GM20431 (cell line): Measurements from ENCODE around the gene EPN1.
"Not testable (repeated sequence)": the region's sequence is repeated elsewhere in the genome, so short reads cannot be mapped to it uniquely, and the experiment has no call there.

ENCODE experiments used
- in situ Hi-C: fragments of 300-500 bp; cut with MseI, MboI; formaldehyde crosslinking; loops from one replicate; pipeline ENCODE4 v1.15.0; 2020; ENCODE audit warnings: low sequenced_read_pairs; ENCODE audit not compliant: unreplicated experiment

The EPN1 gene

GRCh38 chr19:55705972-55706371 is 30.9 kb downstream of the EPN1 start:
- in situ Hi-C loops: no loop called here

- in situ Hi-C loops: no loop called here
Measured at GRCh38 chr19:55711719-55712118, 36.7 kb downstream of the EPN1 start.

GRCh38 chr19:55712804-55713631 is 38.0 kb downstream of the EPN1 start:
- in situ Hi-C loops: no loop called here

- in situ Hi-C loops: no loop called here
Measured at GRCh38 chr19:55716531-55716930, 41.5 kb downstream of the EPN1 start.

GRCh38 chr19:55717251-55717650 is 42.2 kb downstream of the EPN1 start:
- in situ Hi-C loops: no loop called here

GRCh38 chr19:55717879-55718711 is 43.1 kb downstream of the EPN1 start:
- in situ Hi-C loops: not testable (repeated sequence)

GRCh38 chr19:55720214-55720746 is 45.3 kb downstream of the EPN1 start:
- in situ Hi-C loops: no loop called here

- in situ Hi-C loops: no loop called here
Measured at GRCh38 chr19:55720801-55721200, 45.8 kb downstream of the EPN1 start.

GRCh38 chr19:55723491-55723890 is 48.5 kb downstream of the EPN1 start:
- in situ Hi-C loops: no loop called here

GRCh38 chr19:55730378-55730777 is 55.4 kb downstream of the EPN1 start:
- in situ Hi-C loops: not testable (repeated sequence)

- in situ Hi-C loops: no loop called here
Measured at GRCh38 chr19:55738302-55738701, 63.3 kb downstream of the EPN1 start, which contains the start of gene NLRP9. TSS of gene NLRP9 (minus strand) at chr19:55738402. CDS start at chr19:55738374, 28 bp downstream.

- in situ Hi-C loops: no loop called here
Measured at GRCh38 chr19:55750715-55751114, 75.7 kb downstream of the EPN1 start.

- in situ Hi-C loops: no loop called here
Measured at GRCh38 chr19:55753401-55753800, 78.4 kb downstream of the EPN1 start.

GRCh38 chr19:55756808-55757207 is 81.8 kb downstream of the EPN1 start:
- in situ Hi-C loops: not testable (repeated sequence)

GRCh38 chr19:55758797-55759196 is 83.8 kb downstream of the EPN1 start, which contains the start of gene RFPL4A:
TSS of gene RFPL4A (plus strand) at chr19:55759097. CDS start at chr19:55761801, 2,704 bp downstream.
- in situ Hi-C loops: not testable (repeated sequence)
